ENCODE results near the gene SGIP1. TPM values are rescaled to one million over a fixed set of nuclear protein-coding genes. Genes with fewer than 3 reads are reported as not detected.

Gene SGIP1
- total RNA-seq, 2 experiments from 2014 or later, result not detected

- ATAC-seq (no peak), DNase-seq (no peak)
- ChIA-PET POLR2A (no interaction called here), CTCF (no interaction called here)
- Mint-ChIP-seq H3K27ac (no peak overlapping the region), H3K27me3 (ENCODE audit: low read depth) (peaks cover 8% of the 10 kb centered on the region), H3K4me3 (no peak overlapping the region), H3K36me3 (ENCODE audit: low read depth) (no peaks in the 10 kb centered on the region), H3K4me1 (ENCODE audit: low read depth) (no peaks in the 10 kb centered on the region), H3K9me3 (ENCODE audit: insufficient read depth) (no peaks in the 10 kb centered on the region)
Observed at GRCh38 chr1:66542314-66542713, 8.4 kb downstream of the SGIP1 start.

- Mint-ChIP-seq H3K27me3 (ENCODE audit: low read depth) (peaks cover 8% of the 10 kb centered on the region), H3K4me1 (ENCODE audit: low read depth) (no peaks in the 10 kb centered on the region), H3K9me3 (ENCODE audit: insufficient read depth) (no peaks in the 10 kb centered on the region), H3K36me3 (ENCODE audit: low read depth) (no peaks in the 10 kb centered on the region), H3K4me3 (no peak overlapping the region), H3K27ac (no peak overlapping the region)
- POLR2A ChIA-PET, result no interaction called here
- no peak for DNase-seq
- CTCF ChIA-PET, result no interaction called here
- ATAC-seq, result no peak
Observed at GRCh38 chr1:66542811-66543767, 9.1 kb downstream of the SGIP1 start.

- Mint-ChIP-seq H3K27me3 (ENCODE audit: low read depth) (peaks cover 3% of the 10 kb centered on the region), H3K27ac (no peak overlapping the region), H3K4me3 (no peak overlapping the region), H3K36me3 (ENCODE audit: low read depth) (no peaks in the 10 kb centered on the region), H3K4me1 (ENCODE audit: low read depth) (no peaks in the 10 kb centered on the region), H3K9me3 (ENCODE audit: insufficient read depth) (no peaks in the 10 kb centered on the region)
- ATAC-seq (no peak), DNase-seq (no peak)
- POLR2A ChIA-PET, result no interaction called here
- CTCF ChIA-PET, result no interaction called here
Observed at GRCh38 chr1:66546047-66546810, 12.3 kb downstream of the SGIP1 start.

GRCh38 chr1:66549017-66549416 lies 15.1 kb downstream of the SGIP1 start:
- CTCF ChIA-PET, result no interaction called here
- POLR2A ChIA-PET, result no interaction called here

GRCh38 chr1:66550243-66550642 lies 16.3 kb downstream of the SGIP1 start:
- ATAC-seq, result no peak
- POLR2A ChIA-PET, result no interaction called here
- CTCF ChIA-PET, result no interaction called here
- Mint-ChIP-seq H3K36me3 (ENCODE audit: low read depth) (no peaks in the 10 kb centered on the region), H3K4me3 (no peak overlapping the region), H3K27ac (no peak overlapping the region), H3K4me1 (ENCODE audit: low read depth) (no peaks in the 10 kb centered on the region), H3K9me3 (ENCODE audit: insufficient read depth) (no peaks in the 10 kb centered on the region), H3K27me3 (ENCODE audit: low read depth) (peaks cover 1% of the 10 kb centered on the region)
- DNase-seq, result no peak

More at GRCh38 chr1:66549017-66549416, 15.1 kb downstream of the SGIP1 start:
- Mint-ChIP-seq H3K9me3 (ENCODE audit: insufficient read depth) (no peaks in the 10 kb centered on the region), H3K4me3 (no peak overlapping the region), H3K27ac (no peak overlapping the region), H3K4me1 (ENCODE audit: low read depth) (no peaks in the 10 kb centered on the region), H3K27me3 (ENCODE audit: low read depth) (peaks cover 3% of the 10 kb centered on the region), H3K36me3 (ENCODE audit: low read depth) (no peaks in the 10 kb centered on the region)
- ATAC-seq, result no peak
- no peak for DNase-seq

GRCh38 chr1:66552287-66552686 lies 18.3 kb downstream of the SGIP1 start:
- H3K4me3 Mint-ChIP-seq, result no peak overlapping the region
- H3K27ac Mint-ChIP-seq, result no peak overlapping the region
- H3K4me1 Mint-ChIP-seq (ENCODE audit: low read depth), result no peaks in the 10 kb centered on the region
- POLR2A ChIA-PET, result no interaction called here
- no peaks in the 10 kb centered on the region for H3K9me3 Mint-ChIP-seq (ENCODE audit: insufficient read depth)
- DNase-seq (no peak), ATAC-seq (no peak)
- H3K27me3 Mint-ChIP-seq (ENCODE audit: low read depth), result peaks cover 1% of the 10 kb centered on the region
- no peaks in the 10 kb centered on the region for H3K36me3 Mint-ChIP-seq (ENCODE audit: low read depth)
- CTCF ChIA-PET, result no interaction called here

- CTCF ChIA-PET, result no interaction called here
- POLR2A ChIA-PET, result no interaction called here
Observed at GRCh38 chr1:66552829-66553228, 18.9 kb downstream of the SGIP1 start.

GRCh38 chr1:66553846-66554245 lies 19.9 kb downstream of the SGIP1 start:
- Mint-ChIP-seq H3K9me3 (ENCODE audit: insufficient read depth) (no peaks in the 10 kb centered on the region), H3K27me3 (ENCODE audit: low read depth) (peaks cover 1% of the 10 kb centered on the region), H3K4me1 (ENCODE audit: low read depth) (no peaks in the 10 kb centered on the region), H3K36me3 (ENCODE audit: low read depth) (no peaks in the 10 kb centered on the region), H3K27ac (no peak overlapping the region), H3K4me3 (no peak overlapping the region)
- CTCF ChIA-PET, result no interaction called here
- POLR2A ChIA-PET, result no interaction called here
- DNase-seq, result no peak
- no peak for ATAC-seq

More at GRCh38 chr1:66552829-66553228, 18.9 kb downstream of the SGIP1 start:
- no peak for DNase-seq
- Mint-ChIP-seq H3K27ac (no peak overlapping the region), H3K27me3 (ENCODE audit: low read depth) (peaks cover 1% of the 10 kb centered on the region), H3K4me3 (no peak overlapping the region), H3K9me3 (ENCODE audit: insufficient read depth) (no peaks in the 10 kb centered on the region), H3K36me3 (ENCODE audit: low read depth) (no peaks in the 10 kb centered on the region), H3K4me1 (ENCODE audit: low read depth) (no peaks in the 10 kb centered on the region)
- no peak for ATAC-seq

- no peaks in the 10 kb centered on the region for H3K9me3 Mint-ChIP-seq (ENCODE audit: insufficient read depth)
- no peak for ATAC-seq
- H3K4me3 Mint-ChIP-seq, result no peak overlapping the region
- H3K27me3 Mint-ChIP-seq (ENCODE audit: low read depth), result peaks cover 1% of the 10 kb centered on the region
- ChIA-PET CTCF (no interaction called here), POLR2A (no interaction called here)
- no peak overlapping the region for H3K27ac Mint-ChIP-seq
- H3K36me3 Mint-ChIP-seq (ENCODE audit: low read depth), result no peaks in the 10 kb centered on the region
- H3K4me1 Mint-ChIP-seq (ENCODE audit: low read depth), result no peaks in the 10 kb centered on the region
- no peak for DNase-seq
Observed at GRCh38 chr1:66556161-66556611, 22.2 kb downstream of the SGIP1 start.

GRCh38 chr1:66557157-66557556 lies 23.2 kb downstream of the SGIP1 start:
- DNase-seq (no peak), ATAC-seq (no peak)
- ChIA-PET POLR2A (no interaction called here), CTCF (no interaction called here)
- Mint-ChIP-seq H3K36me3 (ENCODE audit: low read depth) (no peaks in the 10 kb centered on the region), H3K27ac (no peak overlapping the region), H3K27me3 (ENCODE audit: low read depth) (peaks cover 1% of the 10 kb centered on the region), H3K4me1 (ENCODE audit: low read depth) (no peaks in the 10 kb centered on the region), H3K4me3 (no peak overlapping the region), H3K9me3 (ENCODE audit: insufficient read depth) (no peaks in the 10 kb centered on the region)

GRCh38 chr1:66559517-66559916 lies 25.6 kb downstream of the SGIP1 start:
- ATAC-seq, result no peak
- H3K27ac Mint-ChIP-seq, result no peak overlapping the region

GRCh38 chr1:66562561-66562960 lies 28.6 kb downstream of the SGIP1 start:
- Mint-ChIP-seq H3K4me1 (ENCODE audit: low read depth) (no peaks in the 10 kb centered on the region), H3K36me3 (ENCODE audit: low read depth) (no peaks in the 10 kb centered on the region), H3K4me3 (no peak overlapping the region), H3K27me3 (ENCODE audit: low read depth) (no peaks in the 10 kb centered on the region), H3K27ac (no peak overlapping the region), H3K9me3 (ENCODE audit: insufficient read depth) (no peaks in the 10 kb centered on the region)
- ATAC-seq, result no peak
- DNase-seq, result no peak
- CTCF ChIA-PET, result interaction anchor here (0.7 kb wide), 1 partner anchor 210 kb away, joined by 3 read pairs; no protein-coding TSS in a partner anchor
- POLR2A ChIA-PET, result no interaction called here

More at GRCh38 chr1:66559517-66559916, 25.6 kb downstream of the SGIP1 start:
- no peaks in the 10 kb centered on the region for H3K4me1 Mint-ChIP-seq (ENCODE audit: low read depth)
- no peaks in the 10 kb centered on the region for H3K36me3 Mint-ChIP-seq (ENCODE audit: low read depth)
- ChIA-PET POLR2A (interaction anchor here (0.6 to 0.8 kb wide), 2 partner anchors 19 to 26 kb away, joined by 3 read pairs; partner anchors contain the start of gene SGIP1), CTCF (no interaction called here)
- no peak for DNase-seq
- no peaks in the 10 kb centered on the region for H3K9me3 Mint-ChIP-seq (ENCODE audit: insufficient read depth)
- H3K27me3 Mint-ChIP-seq (ENCODE audit: low read depth), result no peaks in the 10 kb centered on the region
- no peak overlapping the region for H3K4me3 Mint-ChIP-seq

Data from activated CD8-positive, alpha-beta T cell treated with anti-CD3 and anti-CD28 coated beads, Interleukin-2, amount 10 ng/mL, durations not matched to agents 7 days and 5 days (primary cell).